ENCODE data around the gene DNAJC16.

The DNAJC16 gene

GRCh38 chr1:15501208-15502032, 25.2 kb upstream of the DNAJC16 start:
- Histone ChIP-seq H3K9ac (ENCODE audit: low read length) (no peak overlapping the region), H3K27me3 (ENCODE audit: low read length) (no peaks in the 10 kb centered on the region), H3K36me3 (ENCODE audit: low read length) (no peaks in the 10 kb centered on the region), H3K9me2 (replicated peaks; ENCODE audit: insufficient read depth, low read length) (no peaks in the 10 kb centered on the region), H3K79me2 (ENCODE audit: insufficient read depth, low read length) (no peaks in the 10 kb centered on the region), H2AFZ (ENCODE audit: low read depth, low read length, severe bottlenecking) (no peak overlapping the region), H3K4me2 (ENCODE audit: low read depth, low read length, poor library complexity, severe bottlenecking) (no peak overlapping the region), H3K9me3 (ENCODE audit: insufficient read depth, low read length) (no peaks in the 10 kb centered on the region), H4K20me1 (ENCODE audit: low read depth, low read length) (no peaks in the 10 kb centered on the region), H3K4me3 (ENCODE audit: insufficient read depth, low read length, poor library complexity, severe bottlenecking) (no peak overlapping the region), H3K27ac (ENCODE audit: low read depth, low read length) (no peak overlapping the region), H3F3A (ENCODE audit: insufficient read depth) (no peaks in the 10 kb centered on the region)
- TF ChIP-seq EZH2phosphoT487 (conservative IDR thresholded peaks at IDR 0.05; ENCODE audit: low read length) = no peak
- peak; percentile 47 for TF ChIP-seq CTCF (IDR thresholded peaks at IDR 0.05; ENCODE audit: insufficient read depth, low read length, poor library complexity, severe bottlenecking)

GRCh38 chr1:15504436-15504835, 22.2 kb upstream of the DNAJC16 start:
- H3K9me3 ChIP-seq (ENCODE audit: insufficient read depth, low read length) = no peaks in the 10 kb centered on the region
- H4K20me1 ChIP-seq (ENCODE audit: low read depth, low read length) = no peaks in the 10 kb centered on the region
- no peaks in the 10 kb centered on the region for H3K79me2 ChIP-seq (ENCODE audit: insufficient read depth, low read length)
- H3K27ac ChIP-seq (ENCODE audit: low read depth, low read length) = no peak overlapping the region
- no peaks in the 10 kb centered on the region for H3K27me3 ChIP-seq (ENCODE audit: low read length)
- no peaks in the 10 kb centered on the region for H3K36me3 ChIP-seq (ENCODE audit: low read length)
- no peak for TF ChIP-seq EZH2phosphoT487 (conservative IDR thresholded peaks at IDR 0.05; ENCODE audit: low read length)
- TF ChIP-seq CTCF (IDR thresholded peaks at IDR 0.05; ENCODE audit: insufficient read depth, low read length, poor library complexity, severe bottlenecking) = no peak
- H3K4me2 ChIP-seq (ENCODE audit: low read depth, low read length, poor library complexity, severe bottlenecking) = no peak overlapping the region
- H2AFZ ChIP-seq (ENCODE audit: low read depth, low read length, severe bottlenecking) = no peak overlapping the region
- H3K4me3 ChIP-seq (ENCODE audit: insufficient read depth, low read length, poor library complexity, severe bottlenecking) = no peak overlapping the region
- H3K9ac ChIP-seq (ENCODE audit: low read length) = no peak overlapping the region
- H3F3A ChIP-seq (ENCODE audit: insufficient read depth) = no peaks in the 10 kb centered on the region
- no peaks in the 10 kb centered on the region for H3K9me2 ChIP-seq (replicated peaks; ENCODE audit: insufficient read depth, low read length)

GRCh38 chr1:15506831-15507230, 19.8 kb upstream of the DNAJC16 start:
- TF ChIP-seq CTCF (IDR thresholded peaks at IDR 0.05; ENCODE audit: insufficient read depth, low read length, poor library complexity, severe bottlenecking) (no peak), EZH2phosphoT487 (conservative IDR thresholded peaks at IDR 0.05; ENCODE audit: low read length) (no peak)
- no peak overlapping the region for H3K4me2 ChIP-seq (ENCODE audit: low read depth, low read length, poor library complexity, severe bottlenecking)

More at GRCh38 chr1:15506831-15507230, 19.8 kb upstream of the DNAJC16 start:
- Histone ChIP-seq H3K27me3 (ENCODE audit: low read length) (no peaks in the 10 kb centered on the region), H3K9me2 (replicated peaks; ENCODE audit: insufficient read depth, low read length) (no peaks in the 10 kb centered on the region), H3K36me3 (ENCODE audit: low read length) (no peaks in the 10 kb centered on the region), H3K4me3 (ENCODE audit: insufficient read depth, low read length, poor library complexity, severe bottlenecking) (no peak overlapping the region), H2AFZ (ENCODE audit: low read depth, low read length, severe bottlenecking) (no peak overlapping the region), H3K9me3 (ENCODE audit: insufficient read depth, low read length) (no peaks in the 10 kb centered on the region), H4K20me1 (ENCODE audit: low read depth, low read length) (no peaks in the 10 kb centered on the region), H3K9ac (ENCODE audit: low read length) (no peak overlapping the region), H3F3A (ENCODE audit: insufficient read depth) (no peaks in the 10 kb centered on the region), H3K27ac (ENCODE audit: low read depth, low read length) (no peak overlapping the region), H3K79me2 (ENCODE audit: insufficient read depth, low read length) (no peaks in the 10 kb centered on the region)

Data from SU-DHL-6 (cell line).